Stimulated activated CD8-positive, alpha-beta memory T cell treated with anti-CD3 and anti-CD28 coated beads, Interleukin-2, amount 100 ng/mL, for 1 hour (primary cell): ENCODE measurements around the gene ENO4.

Source experiments
- DNase-seq, 2 donors: peaks; one replicate each; pipeline ENCODE4 v3.0.0-alpha.2; 2020; ENCODE audit warnings: low read depth in 2 of 2

ENO4 gene

GRCh38 chr10:116868198-116868676, 18.9 kb downstream of the ENO4 start:
- no peak for DNase-seq

GRCh38 chr10:116868722-116869121, 19.4 kb downstream of the ENO4 start:
- no peak for DNase-seq

GRCh38 chr10:116870949-116871348, 21.6 kb downstream of the ENO4 start:
- no peak for DNase-seq

GRCh38 chr10:116873134-116873533, 23.8 kb downstream of the ENO4 start:
- DNase-seq, result no peak

- no peak for DNase-seq
Observed at GRCh38 chr10:116875897-116876296, 26.6 kb downstream of the ENO4 start.

- no peak for DNase-seq
Observed at GRCh38 chr10:116877391-116877790, 28.1 kb downstream of the ENO4 start.

GRCh38 chr10:116878123-116878522, 28.8 kb downstream of the ENO4 start:
- no peak for DNase-seq

GRCh38 chr10:116879817-116880216, 30.5 kb downstream of the ENO4 start:
- no peak for DNase-seq

GRCh38 chr10:116880716-116881482, 31.6 kb downstream of the ENO4 start:
- no peak for DNase-seq

- DNase-seq, result no peak
Observed at GRCh38 chr10:116882639-116883038, 33.3 kb downstream of the ENO4 start.

- no peak for DNase-seq
Observed at GRCh38 chr10:116886772-116887171, 37.5 kb downstream of the ENO4 start.

GRCh38 chr10:116888380-116889055, 39.2 kb downstream of the ENO4 start:
- no peak for DNase-seq

GRCh38 chr10:116889066-116889465, 39.8 kb downstream of the ENO4 start:
- no peak for DNase-seq

GRCh38 chr10:116891208-116891607, 41.9 kb downstream of the ENO4 start:
- DNase-seq, result no peak

- no peak for DNase-seq
Observed at GRCh38 chr10:116892907-116893685, 43.8 kb downstream of the ENO4 start.

- DNase-seq, result no peak
Observed at GRCh38 chr10:116893686-116894037, 44.4 kb downstream of the ENO4 start.

- DNase-seq, result no peak
Observed at GRCh38 chr10:116899626-116900025, 50.3 kb downstream of the ENO4 start.

- no peak for DNase-seq
Observed at GRCh38 chr10:116905845-116906210, 56.5 kb downstream of the ENO4 start.

GRCh38 chr10:116907245-116907987, 58.1 kb downstream of the ENO4 start:
- DNase-seq, result no peak

GRCh38 chr10:116909307-116909706, 60.0 kb downstream of the ENO4 start:
- no peak for DNase-seq

- no peak for DNase-seq
Observed at GRCh38 chr10:116910910-116911309, 61.6 kb downstream of the ENO4 start.

GRCh38 chr10:116912162-116912561, 62.9 kb downstream of the ENO4 start:
- no peak for DNase-seq
